Astrocyte (in vitro differentiated cells and primary cell): ENCODE results near the gene PIP4K2B. TPM values are rescaled to one million over a fixed set of nuclear protein-coding genes. Genes with fewer than 3 reads are reported as not detected.

ENCODE experiments used
- DNase-seq: peaks from one replicate; pipeline ENCODE4 v3.0.0-alpha.2; 2010; ENCODE audit warnings: low read depth
- FAIRE-seq: peaks from 2 replicates; lab custom pipeline; 2011; peaks lifted over from hg19 to GRCh38; lab: Jason Lieb, UNC
- H2AFZ ChIP-seq: 2 replicates; pipeline ENCODE4 v1.6.0; 2012; ENCODE audit warnings: low read depth, low read length, inconsistent platforms
- H3K27ac ChIP-seq: 2 replicates; pipeline ENCODE4 v1.5.1; 2011; ENCODE audit warnings: low read depth, low read length, inconsistent platforms
- H3K27me3 ChIP-seq: 2 replicates; pipeline ENCODE4 v1.6.0; 2011; ENCODE audit warnings: low read length, inconsistent platforms; ENCODE audit not compliant: insufficient read depth
- H3K36me3 ChIP-seq: 2 replicates; pipeline ENCODE4 v1.5.1; 2011; ENCODE audit warnings: low read length, inconsistent platforms; ENCODE audit not compliant: insufficient read depth
- H3K4me1 ChIP-seq: 2 replicates; pipeline ENCODE4 v1.5.1; 2011; ENCODE audit warnings: low read length, inconsistent platforms; ENCODE audit not compliant: insufficient read depth
- H3K4me2 ChIP-seq: 2 replicates; pipeline ENCODE4 v1.6.0; 2012; ENCODE audit warnings: low read length, inconsistent platforms
- H3K4me3 ChIP-seq: 2 replicates; pipeline ENCODE4 v1.5.1; 2011; ENCODE audit warnings: low read depth, mild to moderate bottlenecking, low read length, inconsistent platforms; ENCODE audit not compliant: insufficient read depth
- H3K79me2 ChIP-seq: 2 replicates; pipeline ENCODE4 v1.6.0; 2012; ENCODE audit warnings: mild to moderate bottlenecking, low read length, inconsistent platforms; ENCODE audit not compliant: insufficient read depth
- H3K9ac ChIP-seq: 2 replicates; pipeline ENCODE4 v1.6.0; 2012; ENCODE audit warnings: mild to moderate bottlenecking, low read length, inconsistent platforms
- H3K9me3 ChIP-seq: 2 replicates; pipeline ENCODE4 v1.5.1; 2012; ENCODE audit warnings: low read depth, mild to moderate bottlenecking, low read length, inconsistent platforms; ENCODE audit not compliant: insufficient read depth
- H4K20me1 ChIP-seq: 2 replicates; pipeline ENCODE4 v1.6.0; 2012; ENCODE audit warnings: low read length, inconsistent platforms; ENCODE audit not compliant: insufficient read depth
- H3K27ac Mint-ChIP-seq: one replicate; pipeline ENCODE4 v1.8.0; 2021; ENCODE audit warnings: mild to moderate bottlenecking, mixed read lengths; ENCODE audit not compliant: unreplicated experiment
- H3K27me3 Mint-ChIP-seq: one replicate; pipeline ENCODE4 v1.8.0; 2021; ENCODE audit warnings: low read depth, mixed read lengths; ENCODE audit not compliant: unreplicated experiment
- H3K36me3 Mint-ChIP-seq: one replicate; pipeline ENCODE4 v1.8.0; 2021; ENCODE audit warnings: low read depth, mixed read lengths; ENCODE audit not compliant: unreplicated experiment
- H3K4me1 Mint-ChIP-seq: one replicate; pipeline ENCODE4 v1.8.0; 2021; ENCODE audit warnings: low read depth, mixed read lengths; ENCODE audit not compliant: unreplicated experiment
- H3K4me3 Mint-ChIP-seq: one replicate; pipeline ENCODE4 v1.8.0; 2021; ENCODE audit warnings: mild to moderate bottlenecking, moderate library complexity, mixed read lengths; ENCODE audit not compliant: unreplicated experiment
- H3K9me3 Mint-ChIP-seq: one replicate; pipeline ENCODE4 v1.8.0; 2021; ENCODE audit warnings: mild to moderate bottlenecking, mixed read lengths; ENCODE audit not compliant: unreplicated experiment
- EZH2 ChIP-seq: IDR thresholded peaks from 2 replicates; pipeline ENCODE4 v1.6.1; 2012; ENCODE audit warnings: mild to moderate bottlenecking, low read length, inconsistent platforms; ENCODE audit not compliant: insufficient read depth
- total RNA-seq: library from RNA; stranded (reverse); gene quantifications from 2 replicates; pipeline ENCODE4 v1.2.1, GENCODE V29; 2021
- TF ChIP-seq, protein P1 (sequence below): IDR thresholded peaks from 2 replicates; pipeline ENCODE4 v1.5.1; 2011; ENCODE audit warnings: low read depth, mild to moderate bottlenecking, inconsistent platforms, low read length, moderate library complexity; ENCODE audit not compliant: insufficient read depth

PIP4K2B gene
- total RNA-seq, 1 donor from 2014 or later = 58.2 TPM

- peak within 1 kb of the TSS; percentile 87 for H3K9ac ChIP-seq
- no peaks in the 10 kb centered on the region for H3K9me3 ChIP-seq
- FAIRE-seq = no peak
- peaks cover 15% of the 10 kb centered on the region for H3K4me1 Mint-ChIP-seq
- peak; percentile 48 for DNase-seq
- peaks cover 16% of the 10 kb centered on the region for H3K4me1 ChIP-seq
- H3K27ac Mint-ChIP-seq = peak within 1 kb of the TSS; percentile 92
- peaks cover 5% of the 10 kb centered on the region for H3K36me3 ChIP-seq
- H3K4me2 ChIP-seq = peak within 1 kb of the TSS; percentile 97
- no peaks in the 10 kb centered on the region for H3K27me3 ChIP-seq
- peak within 1 kb of the TSS; percentile 96 for H2AFZ ChIP-seq
- H4K20me1 ChIP-seq = peaks cover 42% of the 10 kb centered on the region
- H3K27me3 Mint-ChIP-seq = no peaks in the 10 kb centered on the region
- no peaks in the 10 kb centered on the region for H3K79me2 ChIP-seq
- no peaks in the 10 kb centered on the region for H3K9me3 Mint-ChIP-seq
- peaks cover 20% of the 10 kb centered on the region for H3K36me3 Mint-ChIP-seq
- H3K27ac ChIP-seq = peak within 1 kb of the TSS; percentile 25
- H3K4me3 Mint-ChIP-seq = peak within 1 kb of the TSS; percentile 85
- H3K4me3 ChIP-seq = peak within 1 kb of the TSS; percentile 67
- TF ChIP-seq, protein P1, sequence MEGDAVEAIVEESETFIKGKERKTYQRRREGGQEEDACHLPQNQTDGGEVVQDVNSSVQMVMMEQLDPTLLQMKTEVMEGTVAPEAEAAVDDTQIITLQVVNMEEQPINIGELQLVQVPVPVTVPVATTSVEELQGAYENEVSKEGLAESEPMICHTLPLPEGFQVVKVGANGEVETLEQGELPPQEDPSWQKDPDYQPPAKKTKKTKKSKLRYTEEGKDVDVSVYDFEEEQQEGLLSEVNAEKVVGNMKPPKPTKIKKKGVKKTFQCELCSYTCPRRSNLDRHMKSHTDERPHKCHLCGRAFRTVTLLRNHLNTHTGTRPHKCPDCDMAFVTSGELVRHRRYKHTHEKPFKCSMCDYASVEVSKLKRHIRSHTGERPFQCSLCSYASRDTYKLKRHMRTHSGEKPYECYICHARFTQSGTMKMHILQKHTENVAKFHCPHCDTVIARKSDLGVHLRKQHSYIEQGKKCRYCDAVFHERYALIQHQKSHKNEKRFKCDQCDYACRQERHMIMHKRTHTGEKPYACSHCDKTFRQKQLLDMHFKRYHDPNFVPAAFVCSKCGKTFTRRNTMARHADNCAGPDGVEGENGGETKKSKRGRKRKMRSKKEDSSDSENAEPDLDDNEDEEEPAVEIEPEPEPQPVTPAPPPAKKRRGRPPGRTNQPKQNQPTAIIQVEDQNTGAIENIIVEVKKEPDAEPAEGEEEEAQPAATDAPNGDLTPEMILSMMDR = no peak
- TF ChIP-seq EZH2 = no peak
Observed at GRCh38 chr17:38729886-38730525, 69.3 kb downstream of the PIP4K2B start, which contains the start of gene CISD3. Gene CISD3 (plus strand): TSS chr17:38730341. CDS start chr17:38730359, 18 bp downstream.

GRCh38 chr17:38729368-38729885, 69.9 kb downstream of the PIP4K2B start:
- Histone ChIP-seq H3K9me3 (no peaks in the 10 kb centered on the region), H3K4me3 (peak overlapping the region; percentile 67), H4K20me1 (peaks cover 36% of the 10 kb centered on the region), H3K4me1 (peaks cover 16% of the 10 kb centered on the region), H2AFZ (peak overlapping the region; percentile 96), H3K36me3 (peaks cover 1% of the 10 kb centered on the region), H3K27ac (no peak overlapping the region), H3K27me3 (no peaks in the 10 kb centered on the region), H3K79me2 (no peaks in the 10 kb centered on the region), H3K4me2 (peak overlapping the region; percentile 97), H3K9ac (peak overlapping the region; percentile 76)
- Mint-ChIP-seq H3K27me3 (no peaks in the 10 kb centered on the region), H3K9me3 (no peaks in the 10 kb centered on the region), H3K27ac (peak overlapping the region; percentile 69), H3K36me3 (peaks cover 19% of the 10 kb centered on the region), H3K4me1 (peaks cover 15% of the 10 kb centered on the region), H3K4me3 (peak overlapping the region; percentile 75)
- DNase-seq (no peak), FAIRE-seq (no peak)
- no peak for TF ChIP-seq EZH2
- TF ChIP-seq, protein P1 = no peak

- H2AFZ ChIP-seq = no peak overlapping the region
- no peaks in the 10 kb centered on the region for H3K36me3 ChIP-seq
- H3K36me3 Mint-ChIP-seq = peaks cover 13% of the 10 kb centered on the region
- H3K79me2 ChIP-seq = no peaks in the 10 kb centered on the region
- H3K4me1 ChIP-seq = peaks cover 16% of the 10 kb centered on the region
- peaks cover 15% of the 10 kb centered on the region for H3K4me1 Mint-ChIP-seq
- peaks cover 26% of the 10 kb centered on the region for H4K20me1 ChIP-seq
- H3K27ac Mint-ChIP-seq = peak overlapping the region; percentile 18
- peak overlapping the region; percentile 75 for H3K4me3 Mint-ChIP-seq
- no peak overlapping the region for H3K27ac ChIP-seq
- FAIRE-seq = no peak
- no peaks in the 10 kb centered on the region for H3K9me3 Mint-ChIP-seq
- H3K4me3 ChIP-seq = no peak overlapping the region
- no peak for DNase-seq
- H3K9ac ChIP-seq = no peak overlapping the region
- H3K27me3 Mint-ChIP-seq = no peaks in the 10 kb centered on the region
- TF ChIP-seq, protein P1 = no peak
- TF ChIP-seq EZH2 = no peak
- H3K9me3 ChIP-seq = no peaks in the 10 kb centered on the region
- H3K4me2 ChIP-seq = no peak overlapping the region
- H3K27me3 ChIP-seq = no peaks in the 10 kb centered on the region
Observed at GRCh38 chr17:38728290-38728831, 71.0 kb downstream of the PIP4K2B start.
